ENCODE results near the gene BSCL2.
"Not testable (repeated sequence)": the region's sequence is repeated elsewhere in the genome, so short reads cannot be mapped to it uniquely, and the experiment has no call there.

BSCL2 gene

DNA sequence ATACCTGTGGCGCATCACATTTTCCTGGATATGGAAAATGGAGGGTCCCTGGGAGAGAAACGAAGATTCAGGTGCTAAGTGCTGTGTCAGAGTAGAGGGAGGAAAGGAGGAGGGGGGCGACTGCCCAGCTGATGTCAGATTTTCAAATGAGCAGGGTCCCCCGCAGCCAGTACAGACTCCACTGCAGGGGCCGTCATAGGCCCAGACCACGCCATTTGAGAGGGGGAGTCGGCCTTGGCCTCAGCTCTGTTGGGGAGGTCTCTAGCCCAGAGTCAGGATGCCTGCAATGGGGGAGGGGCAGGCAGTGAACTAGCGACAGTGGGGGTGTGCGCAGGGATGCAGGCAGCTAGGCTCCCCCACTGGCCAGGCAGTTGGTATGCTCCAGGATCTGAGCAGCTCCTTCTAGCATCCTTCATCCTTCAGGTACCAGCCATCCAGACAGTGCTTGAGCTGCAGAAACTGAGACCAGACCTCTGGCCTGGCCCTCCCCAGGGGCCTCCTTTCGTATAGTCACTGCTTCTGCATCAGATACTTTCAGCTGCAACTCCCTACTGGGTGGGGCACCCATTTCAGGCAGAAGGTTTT lies at the start of gene BSCL2, which contains the start of gene GNG3:
BSCL2 (minus strand) TSS at position 148 of the 585 bp plus-strand sequence. CDS start 229 bp downstream, outside the sequence.
GNG3 (plus strand) TSS at position 400 of the 585 bp plus-strand sequence. CDS start 620 bp downstream, outside the sequence.
- Histone ChIP-seq H3K27me3 (ENCODE audit: control insufficient read depth in 5 of 5, insufficient read depth in 4 of 5, low read length in 5 of 5) (no peaks in the 10 kb centered on the region), H3K36me3 (ENCODE audit: control insufficient read depth in 5 of 5, insufficient read depth in 5 of 5, low read length in 5 of 5) (peaks cover 0 to 18% (median 13%) of the 10 kb centered on the region in 5 donors), H3K9ac (ENCODE audit: low read length in 5 of 5) (peak within 1 kb of the TSS in 4 of 5 donors; percentile 35 to 95 (median 59)), H3K27ac (ENCODE audit: low read depth, low read length) (peak within 1 kb of the TSS; percentile 41), H3K4me3 (ENCODE audit: low read depth in 1 of 5, low read length in 5 of 5) (peak within 1 kb of the TSS; percentile 80 to 97 (median 84)), H3K4me1 (ENCODE audit: control insufficient read depth in 5 of 5, insufficient read depth in 5 of 5, low read length in 5 of 5) (peaks cover 4 to 45% (median 36%) of the 10 kb centered on the region in 5 donors), H3K9me3 (ENCODE audit: control insufficient read depth in 5 of 5, low read length in 5 of 5) (no peaks in the 10 kb centered on the region)

DNA sequence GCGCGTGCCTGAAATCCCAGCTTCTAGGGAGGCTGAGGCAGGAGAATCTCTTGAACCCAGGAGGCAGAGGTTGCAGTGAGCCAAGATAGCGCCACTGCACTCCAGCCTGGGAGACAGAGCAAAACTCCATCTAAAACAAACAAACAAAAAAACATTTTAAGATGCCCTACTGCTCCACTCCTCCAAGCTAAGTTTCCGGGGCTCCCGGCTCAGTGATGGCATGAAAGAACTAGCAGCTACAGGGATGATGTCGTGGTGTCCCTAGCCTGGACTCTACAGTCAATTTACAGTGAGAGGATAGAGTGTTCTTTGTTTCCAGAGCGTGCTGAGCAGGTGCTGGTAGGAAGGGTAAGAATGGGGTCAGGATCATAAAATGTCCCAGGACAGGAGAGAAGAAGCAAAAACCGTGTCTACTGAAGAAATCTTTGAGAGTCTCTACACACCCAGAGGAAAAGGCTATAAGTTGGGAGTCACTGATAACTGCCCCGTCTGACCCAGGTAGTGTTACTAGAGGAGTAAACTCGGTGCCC lies 47.9 kb upstream of the BSCL2 start:
- no peak overlapping the region for H3K27ac ChIP-seq (ENCODE audit: low read depth, low read length)
- H3K4me1 ChIP-seq (ENCODE audit: control insufficient read depth in 5 of 5, insufficient read depth in 5 of 5, low read length in 5 of 5), result peaks cover 13 to 27% (median 18%) of the 10 kb centered on the region in 5 donors
- no peaks in the 10 kb centered on the region for H3K27me3 ChIP-seq (ENCODE audit: control insufficient read depth in 5 of 5, insufficient read depth in 4 of 5, low read length in 5 of 5)
- no peaks in the 10 kb centered on the region for H3K9me3 ChIP-seq (ENCODE audit: control insufficient read depth in 5 of 5, low read length in 5 of 5)
- no peak overlapping the region for H3K4me3 ChIP-seq (ENCODE audit: low read depth in 1 of 5, low read length in 5 of 5)
- H3K9ac ChIP-seq (ENCODE audit: low read length in 5 of 5), result no peak overlapping the region
- peaks cover 0 to 13% (median 11%) of the 10 kb centered on the region in 5 donors for H3K36me3 ChIP-seq (ENCODE audit: control insufficient read depth in 5 of 5, insufficient read depth in 5 of 5, low read length in 5 of 5)

DNA sequence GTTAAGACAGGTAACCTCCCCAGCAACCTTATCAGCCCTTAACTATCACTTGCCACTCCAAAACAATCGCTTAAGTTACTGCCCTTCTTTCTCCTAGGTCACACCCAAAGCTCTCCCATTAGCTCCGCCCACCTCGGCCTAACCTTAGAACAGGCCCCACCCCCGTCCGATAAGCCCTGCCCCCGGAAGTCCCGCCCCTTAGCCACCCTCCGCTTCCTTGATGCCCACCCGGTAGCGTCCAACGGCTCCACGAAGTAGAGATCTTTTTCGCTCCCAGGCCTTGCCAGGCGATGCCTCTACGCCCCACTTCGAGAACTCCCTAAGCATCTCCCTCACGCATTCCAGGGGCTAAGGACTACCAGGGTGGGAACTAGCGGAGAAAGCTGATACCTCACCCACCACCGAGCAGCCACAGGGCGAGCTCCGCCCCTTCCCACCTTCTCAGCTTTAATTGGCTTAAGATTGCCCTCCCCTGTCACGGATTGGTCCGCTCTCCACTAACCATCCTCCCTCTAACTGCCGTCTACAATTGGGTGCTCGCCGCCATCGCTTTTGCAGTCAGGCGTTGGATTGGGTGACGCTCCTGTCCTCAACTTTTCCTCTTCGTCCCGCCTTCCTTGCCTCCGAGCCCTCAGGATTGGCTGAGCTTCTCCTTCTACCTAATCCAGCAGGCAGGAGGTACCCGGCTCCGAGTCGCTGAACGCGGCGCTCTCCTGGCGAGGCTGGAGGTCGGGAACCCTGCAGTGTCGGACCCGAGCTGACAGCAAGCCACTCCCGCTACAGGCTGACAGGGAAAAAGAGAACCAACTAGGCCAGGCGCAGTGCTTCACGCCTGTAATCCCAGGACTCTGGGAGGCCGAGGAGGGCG lies 46.7 kb upstream of the BSCL2 start, which contains the start of gene ZBTB3:
ZBTB3 (minus strand) TSS at position 425 of the 868 bp plus-strand sequence. CDS start 496 bp downstream, outside the sequence.
- Histone ChIP-seq H3K27ac (ENCODE audit: low read depth, low read length) (peak within 1 kb of the TSS; percentile 84), H3K9ac (ENCODE audit: low read length in 5 of 5) (peak within 1 kb of the TSS in 4 of 5 donors; percentile 77 to 84 (median 82)), H3K4me3 (ENCODE audit: low read depth in 1 of 5, low read length in 5 of 5) (peak within 1 kb of the TSS; percentile 96 to 100 (median 99)), H3K27me3 (ENCODE audit: control insufficient read depth in 5 of 5, insufficient read depth in 4 of 5, low read length in 5 of 5) (no peaks in the 10 kb centered on the region), H3K9me3 (ENCODE audit: control insufficient read depth in 5 of 5, low read length in 5 of 5) (no peaks in the 10 kb centered on the region), H3K36me3 (ENCODE audit: control insufficient read depth in 5 of 5, insufficient read depth in 5 of 5, low read length in 5 of 5) (peaks cover 0 to 14% (median 11%) of the 10 kb centered on the region in 5 donors), H3K4me1 (ENCODE audit: control insufficient read depth in 5 of 5, insufficient read depth in 5 of 5, low read length in 5 of 5) (peaks cover 13 to 27% (median 18%) of the 10 kb centered on the region in 5 donors)

DNA sequence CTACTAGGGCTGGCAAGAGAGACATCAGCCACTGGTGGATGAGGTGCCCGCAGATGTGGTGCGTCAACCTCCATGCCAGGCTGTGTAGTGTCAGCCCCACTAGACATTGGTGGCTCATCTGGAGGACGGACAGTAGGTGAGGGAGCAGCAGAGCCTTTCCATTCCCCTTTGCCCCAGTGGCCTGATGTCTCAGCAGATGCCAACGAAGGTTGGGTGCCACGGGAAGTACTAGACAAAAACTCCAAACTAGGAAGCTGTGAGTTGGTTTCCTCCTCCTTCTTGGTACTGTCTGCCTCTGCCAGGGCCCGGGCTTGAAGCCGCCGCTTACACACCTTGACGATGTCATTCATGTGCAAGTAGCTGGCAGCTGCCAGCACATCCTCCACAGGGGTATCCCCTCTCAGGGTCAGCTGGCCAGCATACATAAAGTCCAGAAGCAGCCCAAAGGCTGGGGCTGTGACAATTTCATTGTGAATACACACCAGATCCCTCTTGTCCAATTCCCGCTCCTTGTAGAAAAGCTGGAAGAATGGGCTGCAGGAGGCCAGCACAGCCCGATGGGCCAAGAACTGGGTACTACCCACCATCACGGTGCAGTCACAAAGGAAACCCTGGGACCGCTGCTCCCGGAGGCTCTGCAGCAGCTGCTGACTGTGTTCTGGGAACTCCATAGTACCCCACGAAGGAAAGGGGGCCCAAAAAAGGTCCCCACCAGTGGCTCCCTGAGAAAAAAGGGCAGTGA lies 45.9 kb upstream of the BSCL2 start:
- Histone ChIP-seq H3K36me3 (ENCODE audit: control insufficient read depth in 5 of 5, insufficient read depth in 5 of 5, low read length in 5 of 5) (peaks cover 0 to 17% (median 13%) of the 10 kb centered on the region in 5 donors), H3K9ac (ENCODE audit: low read length in 5 of 5) (peak overlapping the region in 4 of 5 donors; percentile 54 to 84 (median 67))

GRCh38 chr11:62752177-62752785 lies 45.1 kb upstream of the BSCL2 start:
- no peak overlapping the region for H3K27ac ChIP-seq (ENCODE audit: low read depth, low read length)
- H3K4me1 ChIP-seq (ENCODE audit: control insufficient read depth in 5 of 5, insufficient read depth in 5 of 5, low read length in 5 of 5), result peaks cover 13 to 27% (median 18%) of the 10 kb centered on the region in 5 donors
- no peaks in the 10 kb centered on the region for H3K9me3 ChIP-seq (ENCODE audit: control insufficient read depth in 5 of 5, low read length in 5 of 5)
- no peak overlapping the region for H3K9ac ChIP-seq (ENCODE audit: low read length in 5 of 5)
- no peaks in the 10 kb centered on the region for H3K27me3 ChIP-seq (ENCODE audit: control insufficient read depth in 5 of 5, insufficient read depth in 4 of 5, low read length in 5 of 5)
- H3K36me3 ChIP-seq (ENCODE audit: control insufficient read depth in 5 of 5, insufficient read depth in 5 of 5, low read length in 5 of 5), result peaks cover 0 to 17% (median 13%) of the 10 kb centered on the region in 5 donors
- peak overlapping the region in 1 of 5 donors; percentile 96 for H3K4me3 ChIP-seq (ENCODE audit: low read depth in 1 of 5, low read length in 5 of 5)

More for the DNA sequence above, 45.9 kb upstream of the BSCL2 start:
- H3K27ac ChIP-seq (ENCODE audit: low read depth, low read length), result peak overlapping the region; percentile 84
- H3K9me3 ChIP-seq (ENCODE audit: control insufficient read depth in 5 of 5, low read length in 5 of 5), result no peaks in the 10 kb centered on the region
- peaks cover 13 to 27% (median 18%) of the 10 kb centered on the region in 5 donors for H3K4me1 ChIP-seq (ENCODE audit: control insufficient read depth in 5 of 5, insufficient read depth in 5 of 5, low read length in 5 of 5)
- no peaks in the 10 kb centered on the region for H3K27me3 ChIP-seq (ENCODE audit: control insufficient read depth in 5 of 5, insufficient read depth in 4 of 5, low read length in 5 of 5)
- peak overlapping the region; percentile 96 to 100 (median 99) for H3K4me3 ChIP-seq (ENCODE audit: low read depth in 1 of 5, low read length in 5 of 5)

DNA sequence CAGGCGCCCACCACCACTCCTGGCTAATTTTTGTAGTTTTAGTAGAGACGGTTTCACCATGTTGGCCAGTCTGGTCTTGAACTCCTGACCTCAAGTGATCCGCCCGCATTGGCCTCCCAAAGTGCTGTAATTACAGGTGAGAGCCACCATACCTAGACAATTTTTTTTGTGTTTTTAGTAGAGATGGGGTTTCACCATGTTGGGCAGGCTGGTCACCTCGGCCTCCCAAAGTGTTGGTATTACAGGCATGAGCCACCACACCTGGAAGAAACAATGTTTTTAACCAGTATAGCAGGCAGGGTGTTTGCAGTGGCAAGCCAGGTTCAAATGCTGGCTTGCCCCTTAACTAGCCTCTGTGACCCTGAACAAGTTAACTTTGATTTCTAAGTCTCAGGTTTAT lies 42.7 kb upstream of the BSCL2 start:
- H3K27ac ChIP-seq (ENCODE audit: low read depth, low read length); H3K9me3 ChIP-seq (ENCODE audit: control insufficient read depth in 5 of 5, low read length in 5 of 5); H3K27me3 ChIP-seq (ENCODE audit: control insufficient read depth in 5 of 5, insufficient read depth in 4 of 5, low read length in 5 of 5); H3K9ac ChIP-seq (ENCODE audit: low read length in 5 of 5); H3K4me3 ChIP-seq (ENCODE audit: low read depth in 1 of 5, low read length in 5 of 5): not testable (repeated sequence)
- Histone ChIP-seq H3K36me3 (ENCODE audit: control insufficient read depth in 5 of 5, insufficient read depth in 5 of 5, low read length in 5 of 5) (peaks cover 0 to 17% (median 13%) of the 10 kb centered on the region in 5 donors), H3K4me1 (ENCODE audit: control insufficient read depth in 5 of 5, insufficient read depth in 5 of 5, low read length in 5 of 5) (peaks cover 13 to 27% (median 18%) of the 10 kb centered on the region in 5 donors)

- Histone ChIP-seq H3K9me3 (ENCODE audit: control insufficient read depth in 5 of 5, low read length in 5 of 5) (no peaks in the 10 kb centered on the region), H3K27me3 (ENCODE audit: control insufficient read depth in 5 of 5, insufficient read depth in 4 of 5, low read length in 5 of 5) (no peaks in the 10 kb centered on the region), H3K36me3 (ENCODE audit: control insufficient read depth in 5 of 5, insufficient read depth in 5 of 5, low read length in 5 of 5) (peaks cover 0 to 14% (median 9%) of the 10 kb centered on the region in 5 donors), H3K27ac (ENCODE audit: low read depth, low read length) (no peak overlapping the region), H3K4me1 (ENCODE audit: control insufficient read depth in 5 of 5, insufficient read depth in 5 of 5, low read length in 5 of 5) (peaks cover under 1 to 11% (median 8%) of the 10 kb centered on the region in 5 donors), H3K4me3 (ENCODE audit: low read depth in 1 of 5, low read length in 5 of 5) (no peak overlapping the region), H3K9ac (ENCODE audit: low read length in 5 of 5) (no peak overlapping the region)
These were observed 40.4 kb upstream of the BSCL2 start for GRCh38 chr11:62747475-62748160.

DNA sequence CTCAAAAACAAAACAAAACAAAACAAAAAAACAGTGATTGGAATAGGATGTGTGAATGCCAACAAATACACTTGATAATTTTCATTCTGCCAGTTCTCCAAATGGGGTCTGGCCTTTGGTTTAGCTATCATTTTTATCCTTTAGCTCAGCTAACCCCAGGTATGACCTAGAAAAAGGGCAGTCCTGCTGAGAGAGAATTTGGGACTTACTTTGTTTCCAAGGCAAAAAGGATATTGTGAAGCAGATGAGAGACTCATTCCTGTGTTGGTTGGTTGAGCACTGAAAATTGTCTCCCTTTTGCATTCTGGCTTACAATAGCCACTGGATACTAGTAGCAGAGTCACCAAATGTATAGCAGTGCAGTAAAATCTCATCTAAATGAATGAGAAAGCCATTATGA lies 30.0 kb upstream of the BSCL2 start:
- H3K27me3 ChIP-seq (ENCODE audit: control insufficient read depth in 5 of 5, insufficient read depth in 4 of 5, low read length in 5 of 5), result no peaks in the 10 kb centered on the region
- no peak overlapping the region for H3K4me3 ChIP-seq (ENCODE audit: low read depth in 1 of 5, low read length in 5 of 5)
- peaks cover 16 to 66% (median 46%) of the 10 kb centered on the region in 5 donors for H3K36me3 ChIP-seq (ENCODE audit: control insufficient read depth in 5 of 5, insufficient read depth in 5 of 5, low read length in 5 of 5)
- no peaks in the 10 kb centered on the region for H3K4me1 ChIP-seq (ENCODE audit: control insufficient read depth in 5 of 5, insufficient read depth in 5 of 5, low read length in 5 of 5)
- no peak overlapping the region for H3K27ac ChIP-seq (ENCODE audit: low read depth, low read length)
- H3K9me3 ChIP-seq (ENCODE audit: control insufficient read depth in 5 of 5, low read length in 5 of 5), result no peaks in the 10 kb centered on the region
- no peak overlapping the region for H3K9ac ChIP-seq (ENCODE audit: low read length in 5 of 5)
